H9 (cell line): ENCODE measurements around the gene PSMC1. TPM values are rescaled to one million over a fixed set of nuclear protein-coding genes. Genes with fewer than 3 reads are reported as not detected.
A peak's percentile ranks its signal among the peaks of the same experiment; 100 is the strongest.

ENCODE experiments used
- DNase-seq: peaks from one replicate; pipeline ENCODE4 v3.0.0-alpha.2; 2017
- H2AFZ ChIP-seq: one replicate; pipeline ENCODE4 v1.6.1; 2013; ENCODE audit warnings: mild to moderate bottlenecking, low read length, control low read depth, moderate library complexity
- H2AK5ac ChIP-seq: 2 replicates; pipeline ENCODE4 v1.6.1; 2013; ENCODE audit warnings: low read length, control low read depth, mixed read lengths; ENCODE audit not compliant: insufficient read length
- H2BK120ac ChIP-seq: one replicate; pipeline ENCODE4 v1.6.1; 2013; ENCODE audit warnings: low read depth, mild to moderate bottlenecking, low read length, control low read depth, inconsistent platforms; ENCODE audit not compliant: poor library complexity, severe bottlenecking
- H2BK12ac ChIP-seq: 2 replicates; pipeline ENCODE4 v1.6.1; 2013; ENCODE audit warnings: low read length, control low read depth, mixed read lengths, low read depth; ENCODE audit not compliant: insufficient read length
- H2BK15ac ChIP-seq: 2 replicates; pipeline ENCODE4 v1.6.1; 2013; ENCODE audit warnings: low read depth, low read length, control low read depth
- H2BK20ac ChIP-seq: one replicate; pipeline ENCODE4 v1.6.1; 2013; ENCODE audit warnings: low read depth, mild to moderate bottlenecking, low read length, control low read depth, inconsistent platforms; ENCODE audit not compliant: poor library complexity, severe bottlenecking
- H2BK5ac ChIP-seq: 2 replicates; pipeline ENCODE4 v1.6.1; 2013; ENCODE audit warnings: low read length, control low read depth, mixed read lengths; ENCODE audit not compliant: insufficient read length
- H3K14ac ChIP-seq: 2 replicates; pipeline ENCODE4 v1.6.1; 2013; ENCODE audit warnings: low read length, control low read depth; ENCODE audit not compliant: insufficient read depth
- H3K18ac ChIP-seq: 2 replicates; pipeline ENCODE4 v1.6.1; 2013; ENCODE audit warnings: low read depth, mild to moderate bottlenecking, mixed read lengths, low read length, control low read depth; ENCODE audit not compliant: insufficient read length
- H3K23ac ChIP-seq: 2 replicates; pipeline ENCODE4 v1.6.1; 2013; ENCODE audit warnings: low read length, control low read depth, mixed read lengths, low read depth; ENCODE audit not compliant: insufficient read length
- H3K23me2 ChIP-seq: 2 replicates; pipeline ENCODE4 v1.6.1; 2013; ENCODE audit warnings: low read depth, mild to moderate bottlenecking, mixed read lengths, low read length, control low read depth; ENCODE audit not compliant: insufficient read length, poor library complexity, severe bottlenecking
- H3K27ac ChIP-seq: 2 replicates; pipeline ENCODE4 v1.5.1; 2013; ENCODE audit warnings: low read length, control low read depth, mixed read lengths, low read depth; ENCODE audit not compliant: insufficient read length
- H3K27me3 ChIP-seq: 2 replicates; pipeline ENCODE4 v1.6.1; 2013; ENCODE audit warnings: low read length, control low read depth, inconsistent platforms; ENCODE audit not compliant: insufficient read depth
- H3K4ac ChIP-seq: 2 replicates; pipeline ENCODE4 v1.6.1; 2013; ENCODE audit warnings: low read depth, mild to moderate bottlenecking, control low read depth, inconsistent platforms, low read length, moderate library complexity
- H3K4me1 ChIP-seq: 2 replicates; pipeline ENCODE4 v1.6.1; 2013; ENCODE audit warnings: low read length, control low read depth, inconsistent platforms; ENCODE audit not compliant: insufficient read depth
- H3K4me2 ChIP-seq: 2 replicates; pipeline ENCODE4 v1.6.1; 2013; ENCODE audit warnings: low read length, control low read depth, mixed read lengths; ENCODE audit not compliant: insufficient read length, insufficient read depth
- H3K56ac ChIP-seq: 2 replicates; pipeline ENCODE4 v1.6.1; 2013; ENCODE audit warnings: low read depth, mild to moderate bottlenecking, mixed read lengths, low read length, control low read depth; ENCODE audit not compliant: insufficient read length
- H3K79me1 ChIP-seq: 2 replicates; pipeline ENCODE4 v1.6.1; 2013; ENCODE audit warnings: low read depth, mild to moderate bottlenecking, moderate library complexity, low read length, control low read depth, inconsistent platforms; ENCODE audit not compliant: insufficient read depth, poor library complexity, severe bottlenecking
- H3K79me2 ChIP-seq: 2 replicates; pipeline ENCODE4 v1.6.1; 2013; ENCODE audit warnings: low read length, control low read depth, inconsistent platforms; ENCODE audit not compliant: insufficient read depth
- H3K9ac ChIP-seq: 2 replicates; pipeline ENCODE4 v1.6.1; 2013; ENCODE audit warnings: low read length, control low read depth, mixed read lengths; ENCODE audit not compliant: insufficient read length; ENCODE audit errors: extremely low read depth
- H3K9me3 ChIP-seq: one replicate; pipeline ENCODE4 v1.6.1; 2013; ENCODE audit warnings: low read depth, low read length, inconsistent platforms; ENCODE audit not compliant: control insufficient read depth
- H3T11ph ChIP-seq: one replicate; pipeline ENCODE4 v1.6.1; 2013; ENCODE audit warnings: mild to moderate bottlenecking, low read length, control low read depth, inconsistent platforms
- H4K20me1 ChIP-seq: one replicate; pipeline ENCODE4 v1.6.1; 2013; ENCODE audit not compliant: control insufficient read depth, insufficient read length, insufficient read depth
- H4K5ac ChIP-seq: 2 replicates; pipeline ENCODE4 v1.6.1; 2013; ENCODE audit warnings: low read depth, mild to moderate bottlenecking, mixed read lengths, low read length, control low read depth; ENCODE audit not compliant: insufficient read length
- H4K8ac ChIP-seq: replicated peaks from 2 replicates; pipeline ENCODE4 v1.6.1; 2013; ENCODE audit warnings: low read length, control low read depth, mixed read lengths, low read depth; ENCODE audit not compliant: insufficient read length
- H4K91ac ChIP-seq: 2 replicates; pipeline ENCODE4 v1.6.1; 2013; ENCODE audit warnings: low read depth, mild to moderate bottlenecking, moderate library complexity, mixed read lengths, low read length, control low read depth; ENCODE audit not compliant: insufficient read length
- H3K27ac Mint-ChIP-seq, 3 experiments: 2 replicates in 2 of 3; 3 replicates in 1 of 3; pipeline ENCODE4 v1.8.0; 2020 to 2021; ENCODE audit warnings: mixed read lengths in 3 of 3, mild to moderate bottlenecking in 1 of 3, moderate library complexity in 1 of 3
- H3K27me3 Mint-ChIP-seq: 2 replicates; pipeline ENCODE4 v1.8.0; 2021; ENCODE audit warnings: low read depth, mild to moderate bottlenecking, moderate library complexity, mixed read lengths
- H3K36me3 Mint-ChIP-seq, 3 experiments: 2 replicates in 2 of 3; 3 replicates in 1 of 3; pipeline ENCODE4 v1.8.0; 2020 to 2021; ENCODE audit warnings: low read depth in 3 of 3, mixed read lengths in 3 of 3; ENCODE audit not compliant: insufficient read depth in 1 of 3
- H3K4me1 Mint-ChIP-seq, 2 experiments: 2 replicates each; pipeline ENCODE4 v1.8.0; 2020; ENCODE audit warnings: mixed read lengths in 2 of 2
- H3K4me3 Mint-ChIP-seq, 2 experiments: 2 replicates in 1 of 2; 3 replicates in 1 of 2; pipeline ENCODE4 v1.8.0; 2020 to 2021; ENCODE audit warnings: mild to moderate bottlenecking in 2 of 2, mixed read lengths in 2 of 2, moderate library complexity in 1 of 2
- H3K9me3 Mint-ChIP-seq, 2 experiments: 2 replicates in 1 of 2; 3 replicates in 1 of 2; pipeline ENCODE4 v1.8.0; 2020; ENCODE audit warnings: mild to moderate bottlenecking in 2 of 2, mixed read lengths in 2 of 2, moderate library complexity in 1 of 2
- WGBS: extraction: QIAGEN DNeasy Blood & Tissue Kit; methylation state at CpG from one replicate; pipeline ENCODE4 v1.1.7; 2013; ENCODE audit warnings: missing lambda C conversion rate, low lambda C conversion rate, mixed read lengths; ENCODE audit not compliant: insufficient read length; ENCODE audit errors: extremely low coverage; 5-methylcytosine and 5-hydroxymethylcytosine counted together
- total RNA-seq: library from RNA; stranded (reverse); gene quantifications from 2 replicates; pipeline ENCODE4 v1.2.1, GENCODE V29; 2021
- TF ChIP-seq, protein P1 (sequence below): fragments of 200-600 bp; sonication (generic); conservative IDR thresholded peaks from 3 replicates; pipeline ENCODE4 v1.8.0; 2021; ENCODE audit warnings: antibody characterized with exemption, mild to moderate bottlenecking

The PSMC1 gene
- total RNA-seq, 1 experiment from 2014 or later, result 113 TPM

DNA sequence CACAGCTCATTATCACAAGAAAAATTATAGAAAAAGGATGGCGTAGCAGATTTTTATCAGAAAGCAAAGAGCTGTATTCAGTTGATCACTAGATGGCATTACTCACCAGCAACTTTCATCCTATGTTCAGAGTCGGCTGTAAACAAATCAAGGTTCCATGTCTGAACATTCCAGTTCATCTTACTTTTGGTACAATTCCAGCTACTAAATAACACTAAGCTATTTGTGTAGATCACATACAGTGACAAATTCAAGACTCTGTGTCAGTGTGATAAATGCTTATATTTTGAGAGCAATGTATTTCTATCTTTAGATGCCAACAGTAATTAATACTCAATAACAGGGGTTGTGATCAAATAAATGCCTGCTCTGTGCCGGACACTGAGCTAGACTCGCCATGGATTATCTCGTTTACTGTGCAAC is 45.3 kb downstream of the PSMC1 start:
- H3K4me2 ChIP-seq, result no peak overlapping the region
- H2BK120ac ChIP-seq, result no peak overlapping the region
- H3K23ac ChIP-seq, result no peak overlapping the region
- H4K5ac ChIP-seq, result no peak overlapping the region
- H3K27ac Mint-ChIP-seq, result no peak overlapping the region
- no CpG with 5 or more reads among the region's 5 CpGs for WGBS
- TF ChIP-seq, protein P1, sequence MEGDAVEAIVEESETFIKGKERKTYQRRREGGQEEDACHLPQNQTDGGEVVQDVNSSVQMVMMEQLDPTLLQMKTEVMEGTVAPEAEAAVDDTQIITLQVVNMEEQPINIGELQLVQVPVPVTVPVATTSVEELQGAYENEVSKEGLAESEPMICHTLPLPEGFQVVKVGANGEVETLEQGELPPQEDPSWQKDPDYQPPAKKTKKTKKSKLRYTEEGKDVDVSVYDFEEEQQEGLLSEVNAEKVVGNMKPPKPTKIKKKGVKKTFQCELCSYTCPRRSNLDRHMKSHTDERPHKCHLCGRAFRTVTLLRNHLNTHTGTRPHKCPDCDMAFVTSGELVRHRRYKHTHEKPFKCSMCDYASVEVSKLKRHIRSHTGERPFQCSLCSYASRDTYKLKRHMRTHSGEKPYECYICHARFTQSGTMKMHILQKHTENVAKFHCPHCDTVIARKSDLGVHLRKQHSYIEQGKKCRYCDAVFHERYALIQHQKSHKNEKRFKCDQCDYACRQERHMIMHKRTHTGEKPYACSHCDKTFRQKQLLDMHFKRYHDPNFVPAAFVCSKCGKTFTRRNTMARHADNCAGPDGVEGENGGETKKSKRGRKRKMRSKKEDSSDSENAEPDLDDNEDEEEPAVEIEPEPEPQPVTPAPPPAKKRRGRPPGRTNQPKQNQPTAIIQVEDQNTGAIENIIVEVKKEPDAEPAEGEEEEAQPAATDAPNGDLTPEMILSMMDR, result peak; percentile 58
- H3K18ac ChIP-seq, result no peak overlapping the region
- peaks cover 11 to 54% (median 37%) of the 10 kb centered on the region in 3 experiments; a peak in 6 of 7 replicates for H3K36me3 Mint-ChIP-seq
- no peaks in the 10 kb centered on the region for H3K9me3 ChIP-seq
- H3K9me3 Mint-ChIP-seq, result peaks cover 5 to 8% of the 10 kb centered on the region in 2 experiments
- no peak overlapping the region for H2BK12ac ChIP-seq
- H3K4ac ChIP-seq, result no peak overlapping the region
- H2BK5ac ChIP-seq, result no peak overlapping the region
- no peak overlapping the region for H3K56ac ChIP-seq
- H3K4me1 Mint-ChIP-seq, result peaks cover 35 to 45% of the 10 kb centered on the region in 2 experiments
- no peaks in the 10 kb centered on the region for H3K27me3 ChIP-seq
- no peak overlapping the region for H3K27ac ChIP-seq
- H3K23me2 ChIP-seq, result no peaks in the 10 kb centered on the region
- no peaks in the 10 kb centered on the region for H4K20me1 ChIP-seq
- H2BK20ac ChIP-seq, result no peak overlapping the region
- no peaks in the 10 kb centered on the region for H3K27me3 Mint-ChIP-seq
- no peak overlapping the region for H3K14ac ChIP-seq
- H2AK5ac ChIP-seq, result no peak overlapping the region
- H2AFZ ChIP-seq, result no peak overlapping the region
- H2BK15ac ChIP-seq, result no peak overlapping the region
- H3K4me1 ChIP-seq, result peaks cover 14% of the 10 kb centered on the region; the same call in 1 of the 2 replicates
- no peak overlapping the region for H3K4me3 Mint-ChIP-seq
- H4K8ac ChIP-seq, result no peak overlapping the region
- H3K79me1 ChIP-seq, result no peaks in the 10 kb centered on the region
- no peaks in the 10 kb centered on the region for H3K79me2 ChIP-seq
- H3K9ac ChIP-seq, result no peak overlapping the region
- no peak overlapping the region for H3T11ph ChIP-seq
- H4K91ac ChIP-seq, result no peak overlapping the region
- no peak for DNase-seq
